ENCODE measurements around the gene FGFBP2. TPM values are rescaled to one million over a fixed set of nuclear protein-coding genes. Genes with fewer than 3 reads are reported as not detected.
"Not testable (repeated sequence)": the region's sequence is repeated elsewhere in the genome, so short reads cannot be mapped to it uniquely, and the experiment has no call there.

FGFBP2 gene
- polyA plus RNA-seq, 1 donor from 2014 or later, result 13.2 TPM

GRCh38 chr4:15926486-15926885 lies 36.5 kb downstream of the FGFBP2 start:
- H3K4me1 Mint-ChIP-seq, result peaks cover 0 to 14% (median 6%) of the 10 kb centered on the region in 3 donors
- no peaks in the 10 kb centered on the region for H3K9me3 Mint-ChIP-seq
- peaks cover 12% of the 10 kb centered on the region for H3K27me3 Mint-ChIP-seq
- H3K4me3 Mint-ChIP-seq, result no peak overlapping the region
- no peak overlapping the region for H3K27ac Mint-ChIP-seq
- peaks cover 2% of the 10 kb centered on the region for H3K36me3 Mint-ChIP-seq

GRCh38 chr4:15925830-15926229 lies 37.1 kb downstream of the FGFBP2 start:
- H3K27ac Mint-ChIP-seq, result no peak overlapping the region
- no peak overlapping the region for H3K4me3 Mint-ChIP-seq
- H3K9me3 Mint-ChIP-seq, result no peaks in the 10 kb centered on the region
- peaks cover 0 to 8% (median under 1%) of the 10 kb centered on the region in 3 donors for H3K4me1 Mint-ChIP-seq
- peaks cover 12% of the 10 kb centered on the region for H3K27me3 Mint-ChIP-seq
- peaks cover 2% of the 10 kb centered on the region for H3K36me3 Mint-ChIP-seq

DNA sequence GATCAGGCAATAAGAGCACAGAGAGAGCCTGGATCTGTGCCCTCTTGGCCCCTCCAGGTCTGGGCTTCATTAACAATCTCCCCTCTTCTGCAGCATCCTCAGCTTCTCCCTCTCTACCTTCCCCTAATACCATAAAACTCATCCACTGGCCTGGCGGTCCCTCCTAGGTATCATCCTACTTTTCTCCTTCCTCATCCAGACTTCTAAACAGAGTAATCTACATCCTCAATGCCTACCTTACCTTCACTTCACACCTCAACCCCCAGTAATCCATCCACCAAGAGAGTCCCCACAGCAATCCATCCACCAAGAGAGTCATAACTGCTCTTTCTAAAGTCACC lies 41.4 kb downstream of the FGFBP2 start:
- H3K9me3 Mint-ChIP-seq, result no peaks in the 10 kb centered on the region
- peaks cover 5% of the 10 kb centered on the region for H3K27me3 Mint-ChIP-seq
- H3K36me3 Mint-ChIP-seq, result peaks cover under 1% of the 10 kb centered on the region
- H3K4me1 Mint-ChIP-seq, result no peaks in the 10 kb centered on the region
- H3K27ac Mint-ChIP-seq, result peak overlapping the region in 1 of 3 donors; percentile 59
- H3K4me3 Mint-ChIP-seq, result no peak overlapping the region

- peaks cover 0 to 2% (median 0%) of the 10 kb centered on the region in 3 donors for H3K9me3 Mint-ChIP-seq
- H3K27me3 Mint-ChIP-seq, result peaks cover 6% of the 10 kb centered on the region
- H3K4me3 Mint-ChIP-seq, result no peak overlapping the region
- H3K36me3 Mint-ChIP-seq, result peaks cover under 1% of the 10 kb centered on the region
- H3K4me1 Mint-ChIP-seq, result no peaks in the 10 kb centered on the region
- H3K27ac Mint-ChIP-seq, result peak overlapping the region in 1 of 3 donors; percentile 59
Observed at GRCh38 chr4:15920723-15921591, 42.0 kb downstream of the FGFBP2 start.

DNA sequence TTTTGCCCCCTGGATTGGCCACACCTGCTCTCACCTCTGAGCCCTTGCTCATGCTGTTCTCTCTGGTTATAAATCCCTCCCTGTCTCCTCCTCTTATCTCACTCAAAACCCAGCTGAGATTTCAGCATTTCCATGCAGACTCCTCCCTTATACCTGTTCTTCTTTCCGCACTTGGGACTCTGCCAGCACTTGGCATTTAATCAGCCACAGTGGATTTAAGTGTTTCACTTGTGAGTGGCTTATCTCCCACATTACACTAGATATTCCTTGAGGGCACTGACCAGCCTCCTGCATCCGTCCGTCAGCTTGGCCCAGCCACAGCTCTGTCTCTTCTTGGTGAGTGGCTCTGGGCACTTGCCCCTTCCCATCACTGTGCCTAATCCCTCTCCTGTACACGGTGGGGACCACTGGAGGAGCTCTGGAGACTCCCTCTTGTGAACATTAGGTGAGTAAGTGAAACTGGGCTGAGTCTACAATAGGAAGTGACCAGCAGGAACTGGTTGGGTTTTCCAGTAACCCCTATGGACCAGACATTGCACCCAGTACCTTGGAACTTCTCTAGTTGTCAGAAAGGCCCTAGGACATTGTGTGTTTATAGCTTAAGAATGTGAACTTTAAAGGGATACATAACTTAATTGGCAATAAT lies 44.4 kb downstream of the FGFBP2 start:
- H3K9me3 Mint-ChIP-seq, result peaks cover 0 to 5% (median 0%) of the 10 kb centered on the region in 3 donors
- H3K4me1 Mint-ChIP-seq, result no peaks in the 10 kb centered on the region
- peak overlapping the region in 1 of 3 donors; percentile 9 for H3K27ac Mint-ChIP-seq
- peaks cover 8% of the 10 kb centered on the region for H3K27me3 Mint-ChIP-seq
- no peak overlapping the region for H3K4me3 Mint-ChIP-seq
- H3K36me3 Mint-ChIP-seq, result peaks cover 4% of the 10 kb centered on the region

GRCh38 chr4:15917297-15917696 lies 45.7 kb downstream of the FGFBP2 start:
- peaks cover 4% of the 10 kb centered on the region for H3K36me3 Mint-ChIP-seq
- peaks cover 0 to 5% (median 0%) of the 10 kb centered on the region in 3 donors for H3K9me3 Mint-ChIP-seq
- no peak overlapping the region for H3K27ac Mint-ChIP-seq
- H3K4me3 Mint-ChIP-seq, result no peak overlapping the region
- H3K4me1 Mint-ChIP-seq, result no peaks in the 10 kb centered on the region
- peaks cover 8% of the 10 kb centered on the region for H3K27me3 Mint-ChIP-seq

- not testable (repeated sequence) for H3K4me3 Mint-ChIP-seq, H3K9me3 Mint-ChIP-seq, H3K4me1 Mint-ChIP-seq, H3K27ac Mint-ChIP-seq, H3K36me3 Mint-ChIP-seq
- H3K27me3 Mint-ChIP-seq, result peaks cover 11% of the 10 kb centered on the region
Observed at GRCh38 chr4:15916358-15916757, 46.6 kb downstream of the FGFBP2 start.

DNA sequence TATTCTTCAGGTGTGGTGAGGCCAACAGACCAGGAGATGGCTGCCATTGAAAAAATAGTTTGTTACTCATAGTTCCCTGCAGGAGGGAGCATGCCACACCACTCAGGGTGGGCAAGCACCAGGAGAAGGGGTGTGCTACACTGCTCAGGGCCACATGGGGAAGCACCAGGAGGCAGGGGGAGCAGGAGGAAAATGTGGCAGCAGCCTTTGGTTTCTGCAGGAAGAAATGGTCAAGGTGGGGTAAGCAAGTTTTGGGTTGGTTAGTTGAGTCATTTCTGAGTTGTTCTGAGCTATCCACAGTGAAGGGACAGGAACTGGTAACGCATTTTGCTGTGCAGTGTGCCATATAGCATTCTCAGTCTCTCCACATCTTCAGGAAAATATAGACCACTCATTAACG lies 48.2 kb downstream of the FGFBP2 start:
- Mint-ChIP-seq H3K27me3 (peaks cover 11% of the 10 kb centered on the region), H3K36me3 (peaks cover 4% of the 10 kb centered on the region), H3K4me1 (no peaks in the 10 kb centered on the region), H3K9me3 (peaks cover 0 to 5% (median 0%) of the 10 kb centered on the region in 3 donors), H3K4me3 (no peak overlapping the region), H3K27ac (no peak overlapping the region)

DNA sequence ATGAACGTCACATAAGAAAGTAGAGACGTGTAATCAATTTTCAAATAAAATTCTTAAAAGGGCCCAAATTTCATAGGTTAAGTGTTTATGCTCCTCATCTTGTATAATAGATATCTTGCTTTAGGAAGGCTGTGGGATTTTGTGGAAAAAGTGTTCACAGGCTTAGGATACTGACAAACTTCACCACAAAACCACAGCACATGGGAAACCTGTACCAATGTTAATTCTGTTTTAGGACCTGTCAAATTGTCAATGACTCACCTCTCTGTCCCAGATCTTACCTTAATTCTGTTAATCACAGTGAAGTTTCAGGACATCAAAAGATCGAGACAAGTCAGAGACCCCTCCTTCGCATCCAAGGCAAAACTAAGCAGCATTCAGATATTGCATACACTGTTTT lies 48.7 kb downstream of the FGFBP2 start:
- peaks cover 4% of the 10 kb centered on the region for H3K36me3 Mint-ChIP-seq
- peaks cover 11% of the 10 kb centered on the region for H3K27me3 Mint-ChIP-seq
- H3K4me1 Mint-ChIP-seq, result no peaks in the 10 kb centered on the region
- no peak overlapping the region for H3K27ac Mint-ChIP-seq
- no peak overlapping the region for H3K4me3 Mint-ChIP-seq
- peaks cover 0 to 5% (median 0%) of the 10 kb centered on the region in 3 donors for H3K9me3 Mint-ChIP-seq

GRCh38 chr4:15913631-15913970 lies 49.4 kb downstream of the FGFBP2 start:
- H3K36me3 Mint-ChIP-seq, result peaks cover 4% of the 10 kb centered on the region
- peaks cover 11% of the 10 kb centered on the region for H3K27me3 Mint-ChIP-seq
- H3K4me3 Mint-ChIP-seq, result no peak overlapping the region
- H3K27ac Mint-ChIP-seq, result no peak overlapping the region
- H3K9me3 Mint-ChIP-seq, result peaks cover 0 to 5% (median 0%) of the 10 kb centered on the region in 3 donors
- no peaks in the 10 kb centered on the region for H3K4me1 Mint-ChIP-seq

DNA sequence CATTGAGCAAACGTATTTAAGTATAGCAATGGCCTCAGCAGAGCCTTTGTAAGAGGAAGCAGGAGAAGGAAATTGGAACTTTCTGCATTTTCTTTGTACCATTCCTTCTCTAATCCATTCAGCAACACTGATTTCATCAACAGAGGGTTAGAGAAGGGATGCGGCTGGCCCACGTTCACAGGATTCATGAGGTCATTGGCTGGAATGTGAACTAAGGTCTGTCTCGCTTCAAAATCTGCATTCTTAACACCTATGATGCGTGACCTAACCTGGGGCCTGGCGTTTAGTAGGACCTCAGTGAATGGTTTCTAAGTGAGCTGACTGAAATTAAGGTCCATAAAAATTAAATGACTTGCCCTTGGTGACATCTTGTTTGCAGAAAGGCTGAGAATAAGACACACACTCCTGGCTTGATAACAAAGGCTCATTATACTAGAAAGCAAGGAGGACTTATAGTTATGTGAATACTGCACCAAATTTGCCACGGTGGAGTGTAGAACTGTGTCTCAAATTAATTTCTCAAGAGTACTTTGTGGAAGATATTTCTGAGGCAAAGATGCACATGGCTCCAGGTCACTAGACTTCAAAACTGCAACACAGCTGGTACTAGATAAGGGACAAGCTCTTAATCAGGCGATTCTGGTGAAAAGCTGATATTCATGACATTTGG lies 49.9 kb downstream of the FGFBP2 start:
- H3K36me3 Mint-ChIP-seq, result peaks cover 4% of the 10 kb centered on the region
- no peaks in the 10 kb centered on the region for H3K4me1 Mint-ChIP-seq
- H3K27me3 Mint-ChIP-seq, result peaks cover 10% of the 10 kb centered on the region
- no peak overlapping the region for H3K4me3 Mint-ChIP-seq
- peaks cover 0 to 5% (median 0%) of the 10 kb centered on the region in 3 donors for H3K9me3 Mint-ChIP-seq
- no peak overlapping the region for H3K27ac Mint-ChIP-seq

DNA sequence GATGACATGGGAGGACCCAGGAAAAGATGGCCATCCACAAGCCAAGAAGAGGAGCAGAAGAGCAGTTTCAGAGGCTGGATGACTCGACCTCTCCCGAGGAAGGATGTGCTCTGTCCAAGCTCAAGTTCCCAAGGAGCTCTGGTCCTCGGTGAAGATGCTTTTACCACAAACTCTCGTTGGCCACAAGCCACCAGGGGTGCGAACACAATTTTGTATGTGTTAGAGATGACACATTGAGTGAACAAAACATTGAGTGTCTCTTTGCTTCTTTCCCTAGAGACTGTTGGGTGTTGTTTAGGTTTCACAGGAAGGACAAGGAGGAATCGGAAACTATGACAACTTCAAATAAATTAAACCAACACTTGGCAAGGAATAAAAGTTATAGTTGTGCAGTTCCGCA lies 50.7 kb downstream of the FGFBP2 start:
- peaks cover 9% of the 10 kb centered on the region for H3K27me3 Mint-ChIP-seq
- no peaks in the 10 kb centered on the region for H3K4me1 Mint-ChIP-seq
- no peak overlapping the region for H3K4me3 Mint-ChIP-seq
- peaks cover 0 to 5% (median 0%) of the 10 kb centered on the region in 3 donors for H3K9me3 Mint-ChIP-seq
- peaks cover 4% of the 10 kb centered on the region for H3K36me3 Mint-ChIP-seq
- no peak overlapping the region for H3K27ac Mint-ChIP-seq

Data from IgD-negative memory B cell (primary cell).